Bronchial epithelial cell (primary cell): ENCODE measurements around the gene PCF11. TPM values are rescaled to one million over a fixed set of nuclear protein-coding genes. Genes with fewer than 3 reads are reported as not detected.

ENCODE experiments used
- DNase-seq: peaks from one replicate; pipeline ENCODE4 v3.0.0-alpha.2; 2010; ENCODE audit warnings: low read depth
- FAIRE-seq: peaks from 2 replicates; lab custom pipeline; 2011; peaks lifted over from hg19 to GRCh38; lab: Jason Lieb, UNC
- H3K27me3 ChIP-seq: 2 replicates; pipeline ENCODE4 v1.5.1; 2011; ENCODE audit warnings: low read length; ENCODE audit not compliant: control insufficient read depth, insufficient read depth
- H3K36me3 ChIP-seq: 2 replicates; pipeline ENCODE4 v1.5.1; 2011; ENCODE audit warnings: low read length; ENCODE audit not compliant: control insufficient read depth, insufficient read depth
- H3K4me3 ChIP-seq: 2 replicates; pipeline ENCODE4 v1.5.1; 2011; ENCODE audit warnings: mild to moderate bottlenecking, low read depth, low read length, control low read depth
- total RNA-seq: library from RNA; depleted of rRNA; stranded (reverse); fragments of >200 nt; gene quantifications from 2 replicates; pipeline ENCODE4 v1.2.1, GENCODE V29; 2014
- TF ChIP-seq, protein P1 (sequence below): IDR thresholded peaks from 2 replicates; pipeline ENCODE4 v1.5.1; 2011; ENCODE audit warnings: mild to moderate bottlenecking, moderate library complexity, low read length, control low read depth, inconsistent platforms; ENCODE audit not compliant: insufficient read depth, severe bottlenecking

PCF11 gene
- total RNA-seq = 26.1 and 41.0 TPM in 2 replicates

- peaks cover 5% of the 10 kb centered on the region for H3K36me3 ChIP-seq
- no peaks in the 10 kb centered on the region for H3K27me3 ChIP-seq
- peak within 1 kb of the TSS; percentile 98 for H3K4me3 ChIP-seq
- DNase-seq = no peak
- TF ChIP-seq, protein P1, sequence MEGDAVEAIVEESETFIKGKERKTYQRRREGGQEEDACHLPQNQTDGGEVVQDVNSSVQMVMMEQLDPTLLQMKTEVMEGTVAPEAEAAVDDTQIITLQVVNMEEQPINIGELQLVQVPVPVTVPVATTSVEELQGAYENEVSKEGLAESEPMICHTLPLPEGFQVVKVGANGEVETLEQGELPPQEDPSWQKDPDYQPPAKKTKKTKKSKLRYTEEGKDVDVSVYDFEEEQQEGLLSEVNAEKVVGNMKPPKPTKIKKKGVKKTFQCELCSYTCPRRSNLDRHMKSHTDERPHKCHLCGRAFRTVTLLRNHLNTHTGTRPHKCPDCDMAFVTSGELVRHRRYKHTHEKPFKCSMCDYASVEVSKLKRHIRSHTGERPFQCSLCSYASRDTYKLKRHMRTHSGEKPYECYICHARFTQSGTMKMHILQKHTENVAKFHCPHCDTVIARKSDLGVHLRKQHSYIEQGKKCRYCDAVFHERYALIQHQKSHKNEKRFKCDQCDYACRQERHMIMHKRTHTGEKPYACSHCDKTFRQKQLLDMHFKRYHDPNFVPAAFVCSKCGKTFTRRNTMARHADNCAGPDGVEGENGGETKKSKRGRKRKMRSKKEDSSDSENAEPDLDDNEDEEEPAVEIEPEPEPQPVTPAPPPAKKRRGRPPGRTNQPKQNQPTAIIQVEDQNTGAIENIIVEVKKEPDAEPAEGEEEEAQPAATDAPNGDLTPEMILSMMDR = no peak
- FAIRE-seq = no peak
These were observed at the start of gene PCF11 for GRCh38 chr11:83156996-83157593. Gene PCF11, plus strand, starts transcription at chr11:83157131. Its CDS starts 309 bp downstream, at chr11:83157440.

DNA sequence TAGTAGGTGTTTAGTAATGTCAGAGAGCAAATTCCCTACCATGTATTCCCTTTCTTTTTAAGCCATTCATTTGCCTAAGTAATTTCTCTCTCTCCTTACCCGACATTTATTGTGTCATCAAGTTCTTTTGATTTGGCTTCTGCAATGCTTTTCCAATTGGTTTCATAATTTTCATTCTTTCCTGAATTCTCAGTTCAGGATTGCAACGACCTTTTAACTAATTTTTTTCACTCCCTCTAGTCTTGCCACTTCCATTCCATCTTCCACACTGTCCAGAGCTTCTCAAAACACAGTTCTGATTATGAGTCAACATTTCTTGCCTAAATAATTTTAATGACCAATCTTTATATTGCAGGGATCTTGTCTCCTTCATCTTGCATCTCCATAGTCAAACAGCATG, 44.0 kb upstream of the PCF11 start:
- H3K36me3 ChIP-seq = no peaks in the 10 kb centered on the region
- no peaks in the 10 kb centered on the region for H3K27me3 ChIP-seq
- DNase-seq (no peak), FAIRE-seq (no peak)
- TF ChIP-seq, protein P1 = no peak
- no peak overlapping the region for H3K4me3 ChIP-seq

- Histone ChIP-seq H3K27me3 (no peaks in the 10 kb centered on the region), H3K36me3 (no peaks in the 10 kb centered on the region), H3K4me3 (no peak overlapping the region)
- FAIRE-seq (no peak), DNase-seq (no peak)
- TF ChIP-seq, protein P1 = no peak
These were observed 41.9 kb upstream of the PCF11 start for GRCh38 chr11:83115026-83115425.

DNA sequence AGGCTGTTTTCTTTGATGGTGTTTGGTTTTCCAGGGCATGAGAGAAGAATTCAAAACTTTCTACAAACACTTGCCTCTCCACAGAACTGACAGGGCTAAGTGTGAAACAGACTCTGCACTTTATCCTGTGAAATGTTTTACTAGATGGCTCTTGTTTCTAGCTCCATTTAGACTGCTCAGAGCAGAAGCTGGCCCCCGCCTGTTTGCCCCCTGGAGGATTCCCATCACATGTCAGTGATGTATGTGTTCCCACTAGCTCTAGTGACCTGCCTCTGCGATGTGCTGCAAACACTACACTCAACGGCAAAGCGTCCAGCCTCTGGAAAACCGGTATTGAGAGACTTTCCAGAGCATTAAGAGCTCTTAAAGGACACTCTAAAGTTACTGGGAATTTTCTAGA, 41.4 kb upstream of the PCF11 start:
- Histone ChIP-seq H3K4me3 (no peak overlapping the region), H3K27me3 (no peaks in the 10 kb centered on the region), H3K36me3 (no peaks in the 10 kb centered on the region)
- DNase-seq (no peak), FAIRE-seq (no peak)
- TF ChIP-seq, protein P1 = no peak

DNA sequence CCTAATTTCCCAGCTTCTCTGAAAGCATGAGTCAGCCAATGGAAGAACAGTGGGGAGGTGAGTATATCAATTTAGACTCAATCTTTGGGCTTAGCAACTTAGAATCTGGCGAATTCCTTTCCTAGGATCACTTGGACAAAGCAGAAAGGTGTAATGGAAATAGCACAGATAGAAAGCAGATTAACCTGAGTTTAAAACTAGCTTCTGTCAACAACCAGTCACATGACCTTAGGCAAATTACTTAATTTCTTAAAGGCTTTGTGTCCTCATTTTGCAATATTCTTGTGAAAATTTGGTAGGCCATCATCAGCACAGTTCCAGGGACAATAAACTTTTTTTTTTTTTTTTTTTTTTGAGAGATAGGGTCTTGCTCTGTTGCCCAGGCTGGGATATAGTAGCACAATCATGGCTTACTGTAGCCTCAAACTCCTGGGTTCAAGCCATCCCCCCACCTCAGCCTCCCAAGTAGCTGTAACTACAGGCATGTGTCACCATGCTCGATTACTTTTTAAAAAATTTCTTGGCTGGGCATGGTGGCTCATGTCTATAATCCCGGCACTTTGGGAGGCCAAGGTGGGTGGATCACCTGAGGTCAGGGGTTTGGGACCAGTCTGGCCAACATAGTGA, 40.8 kb upstream of the PCF11 start:
- Histone ChIP-seq H3K4me3 (no peak overlapping the region), H3K36me3 (no peaks in the 10 kb centered on the region), H3K27me3 (no peaks in the 10 kb centered on the region)
- no peak for DNase-seq
- FAIRE-seq = no peak
- TF ChIP-seq, protein P1 = no peak
